DOHH2 (cell line): Measurements from ENCODE around the gene SPTBN4.

ENCODE experiments used
- H3F3A ChIP-seq: fragments of 200-600 bp; sonication (generic), shearing (Covaris generic); 2 replicates; pipeline ENCODE4 v1.6.0; 2016; ENCODE audit warnings: antibody characterized with exemption, mild to moderate bottlenecking; ENCODE audit not compliant: control insufficient read depth, insufficient read depth
- H3K27ac ChIP-seq: fragments of 200-600 bp; sonication (generic); 2 replicates; pipeline ENCODE4 v1.5.1; 2014; ENCODE audit warnings: low read depth, mild to moderate bottlenecking, low read length, moderate library complexity
- H3K27me3 ChIP-seq: fragments of 200-600 bp; sonication (generic); 2 replicates; pipeline ENCODE4 v1.6.1; 2014; ENCODE audit warnings: mild to moderate bottlenecking, low read length, mixed read lengths; ENCODE audit not compliant: control insufficient read depth
- H3K36me3 ChIP-seq: fragments of 200-600 bp; sonication (generic); 2 replicates; pipeline ENCODE4 v1.6.1; 2014; ENCODE audit warnings: mild to moderate bottlenecking, low read length, moderate library complexity, mixed read lengths; ENCODE audit not compliant: control insufficient read depth
- H3K4me1 ChIP-seq: fragments of 200-600 bp; sonication (generic); 2 replicates; pipeline ENCODE4 v1.6.1; 2014; ENCODE audit warnings: mild to moderate bottlenecking, low read length, mixed read lengths; ENCODE audit not compliant: control insufficient read depth
- H3K4me2 ChIP-seq: fragments of 200-600 bp; sonication (generic); 2 replicates; pipeline ENCODE4 v1.6.0; 2014; ENCODE audit warnings: mild to moderate bottlenecking, low read length, moderate library complexity
- H3K4me3 ChIP-seq: fragments of 200-600 bp; sonication (generic); 2 replicates; pipeline ENCODE4 v1.5.1; 2014; ENCODE audit warnings: mild to moderate bottlenecking, low read length, mixed read lengths
- H3K79me2 ChIP-seq: fragments of 200-600 bp; sonication (generic); 2 replicates; pipeline ENCODE4 v1.6.1; 2014; ENCODE audit warnings: mild to moderate bottlenecking, low read length, mixed read lengths; ENCODE audit not compliant: control insufficient read depth
- H3K9me2 ChIP-seq: fragments of 200-600 bp; sonication (generic); replicated peaks from 2 replicates; pipeline ENCODE4 v1.6.1; 2014; ENCODE audit warnings: mild to moderate bottlenecking, low read length, mixed read lengths; ENCODE audit not compliant: control insufficient read depth
- H3K9me3 ChIP-seq: fragments of 200-600 bp; sonication (generic); 2 replicates; pipeline ENCODE4 v1.6.1; 2014; ENCODE audit warnings: antibody characterized with exemption, low read length, mixed read lengths; ENCODE audit not compliant: control insufficient read depth, insufficient read depth
- H4K20me1 ChIP-seq: fragments of 200-600 bp; sonication (generic); 2 replicates; pipeline ENCODE4 v1.6.0; 2014; ENCODE audit warnings: low read depth, mild to moderate bottlenecking, antibody characterized with exemption, low read length, moderate library complexity; ENCODE audit not compliant: control insufficient read depth, insufficient read depth
- CTCF ChIP-seq: fragments of 200-600 bp; sonication (generic); IDR thresholded peaks from one replicate; pipeline ENCODE4 v1.5.1; 2014; ENCODE audit warnings: antibody characterized with exemption, mild to moderate bottlenecking, low read depth, low read length; ENCODE audit not compliant: poor library complexity, severe bottlenecking
- EZH2phosphoT487 ChIP-seq: fragments of 200-600 bp; sonication (generic); IDR thresholded peaks from 2 replicates; pipeline ENCODE4 v1.6.1; 2017; ENCODE audit warnings: borderline replicate concordance, mild to moderate bottlenecking, antibody characterized with exemption, low read length, moderate library complexity, mixed read lengths

The SPTBN4 gene

GRCh38 chr19:40576585-40577451 is 110.0 kb downstream of the SPTBN4 start, which contains the start of gene SHKBP1:
SHKBP1 (plus strand) TSS chr19:40576873; CDS start chr19:40576900, 27 bp downstream.
- Histone ChIP-seq H3K36me3 (peaks cover 27% of the 10 kb centered on the region), H3F3A (no peaks in the 10 kb centered on the region), H3K27ac (peak within 1 kb of the TSS; percentile 50; the same call in 1 of the 2 replicates), H4K20me1 (no peaks in the 10 kb centered on the region), H3K4me1 (peaks cover 24% of the 10 kb centered on the region), H3K4me2 (peak within 1 kb of the TSS; percentile 96), H3K4me3 (peak within 1 kb of the TSS; percentile 99), H3K79me2 (peaks cover 9% of the 10 kb centered on the region), H3K27me3 (no peaks in the 10 kb centered on the region), H3K9me3 (no peaks in the 10 kb centered on the region), H3K9me2 (no peaks in the 10 kb centered on the region)
- no peak for TF ChIP-seq CTCF
- no peak for TF ChIP-seq EZH2phosphoT487

- Histone ChIP-seq H3K79me2 (peaks cover 9% of the 10 kb centered on the region), H3K4me1 (peaks cover 24% of the 10 kb centered on the region), H4K20me1 (no peaks in the 10 kb centered on the region), H3K36me3 (peaks cover 33% of the 10 kb centered on the region), H3K27ac (no peak overlapping the region), H3K4me2 (peak overlapping the region; percentile 96; the same call in 1 of the 2 replicates), H3K9me3 (no peaks in the 10 kb centered on the region), H3K27me3 (no peaks in the 10 kb centered on the region), H3K4me3 (no peak overlapping the region), H3K9me2 (no peaks in the 10 kb centered on the region), H3F3A (no peaks in the 10 kb centered on the region)
- TF ChIP-seq CTCF = no peak
- TF ChIP-seq EZH2phosphoT487 = no peak
Measured at GRCh38 chr19:40578442-40578908, 111.7 kb downstream of the SPTBN4 start.

- peaks cover 9% of the 10 kb centered on the region for H3K79me2 ChIP-seq
- no peaks in the 10 kb centered on the region for H4K20me1 ChIP-seq
- H3K4me3 ChIP-seq = no peak overlapping the region
- H3K9me3 ChIP-seq = no peaks in the 10 kb centered on the region
- TF ChIP-seq EZH2phosphoT487 = no peak
- no peak for TF ChIP-seq CTCF
- no peak overlapping the region for H3K4me2 ChIP-seq
- peaks cover 37% of the 10 kb centered on the region for H3K36me3 ChIP-seq
- H3K27me3 ChIP-seq = no peaks in the 10 kb centered on the region
- H3K9me2 ChIP-seq = no peaks in the 10 kb centered on the region
- peaks cover 24% of the 10 kb centered on the region for H3K4me1 ChIP-seq
- no peak overlapping the region for H3K27ac ChIP-seq
- no peaks in the 10 kb centered on the region for H3F3A ChIP-seq
Measured at GRCh38 chr19:40580619-40581018, 113.8 kb downstream of the SPTBN4 start.
